Rectal smooth muscle tissue (tissue), 1 donor: ENCODE data around the gene HEATR5A.

Source experiments
- H3K27ac ChIP-seq: one replicate; pipeline ENCODE4 v1.7.0; 2013; ENCODE audit warnings: low read depth, low read length, inconsistent platforms
- H3K27me3 ChIP-seq: one replicate; pipeline ENCODE4 v1.7.0; 2013; ENCODE audit warnings: low read length; ENCODE audit not compliant: control insufficient read depth, insufficient read depth
- H3K36me3 ChIP-seq: one replicate; pipeline ENCODE4 v1.7.0; 2013; ENCODE audit warnings: low read length; ENCODE audit not compliant: control insufficient read depth, insufficient read depth
- H3K4me1 ChIP-seq: one replicate; pipeline ENCODE4 v1.7.0; 2013; ENCODE audit warnings: low read length; ENCODE audit not compliant: control insufficient read depth, insufficient read depth
- H3K4me3 ChIP-seq: one replicate; pipeline ENCODE4 v1.7.0; 2013; ENCODE audit warnings: low read length
- H3K9ac ChIP-seq: one replicate; pipeline ENCODE4 v1.7.0; 2013; ENCODE audit warnings: low read length

HEATR5A gene

DNA sequence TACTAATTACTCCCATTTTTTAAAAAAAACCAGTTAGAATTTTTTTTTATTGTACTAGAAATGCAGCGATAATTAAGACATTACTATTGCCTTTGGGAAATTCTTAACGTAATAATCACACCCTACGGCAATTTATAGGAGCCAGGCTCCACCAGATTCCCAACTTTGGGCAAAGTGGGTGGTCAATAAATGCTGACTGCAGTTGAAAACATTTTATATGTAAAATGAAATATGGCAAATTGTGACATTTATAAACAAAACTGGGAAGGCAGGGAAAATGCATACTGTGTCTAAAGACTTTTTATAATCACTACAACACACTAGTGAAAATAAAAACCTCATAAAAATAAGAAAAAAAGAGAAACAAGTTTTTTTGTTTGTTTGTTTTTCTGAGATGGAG lies 119.5 kb downstream of the HEATR5A start:
- no peak overlapping the region for H3K4me3 ChIP-seq
- H3K27ac ChIP-seq, result no peak overlapping the region
- H3K27me3 ChIP-seq, result no peaks in the 10 kb centered on the region
- H3K36me3 ChIP-seq, result peaks cover 13% of the 10 kb centered on the region
- no peak overlapping the region for H3K9ac ChIP-seq
- no peaks in the 10 kb centered on the region for H3K4me1 ChIP-seq

DNA sequence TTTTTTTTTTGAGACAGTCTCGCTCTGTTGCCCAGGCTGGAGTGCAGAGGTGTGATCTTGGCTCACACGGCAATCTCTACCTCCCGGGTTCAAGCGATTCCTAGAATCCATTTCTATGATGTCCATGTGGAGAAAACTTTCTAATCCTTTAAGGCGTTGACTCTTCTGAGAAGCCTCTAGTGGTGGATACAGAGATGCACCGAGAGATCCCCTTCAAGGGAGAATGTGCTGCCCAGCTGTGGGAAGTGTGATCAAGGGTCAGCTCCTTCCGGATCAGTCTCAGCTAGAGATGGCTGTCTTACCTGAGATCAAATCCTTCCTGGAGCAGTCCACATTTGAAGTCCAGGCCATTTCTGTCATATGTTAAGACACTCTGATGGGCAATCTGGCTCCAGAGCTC lies 120.1 kb downstream of the HEATR5A start:
- no peaks in the 10 kb centered on the region for H3K27me3 ChIP-seq
- H3K9ac ChIP-seq, result no peak overlapping the region
- peaks cover 11% of the 10 kb centered on the region for H3K36me3 ChIP-seq
- no peaks in the 10 kb centered on the region for H3K4me1 ChIP-seq
- H3K4me3 ChIP-seq, result no peak overlapping the region
- no peak overlapping the region for H3K27ac ChIP-seq

DNA sequence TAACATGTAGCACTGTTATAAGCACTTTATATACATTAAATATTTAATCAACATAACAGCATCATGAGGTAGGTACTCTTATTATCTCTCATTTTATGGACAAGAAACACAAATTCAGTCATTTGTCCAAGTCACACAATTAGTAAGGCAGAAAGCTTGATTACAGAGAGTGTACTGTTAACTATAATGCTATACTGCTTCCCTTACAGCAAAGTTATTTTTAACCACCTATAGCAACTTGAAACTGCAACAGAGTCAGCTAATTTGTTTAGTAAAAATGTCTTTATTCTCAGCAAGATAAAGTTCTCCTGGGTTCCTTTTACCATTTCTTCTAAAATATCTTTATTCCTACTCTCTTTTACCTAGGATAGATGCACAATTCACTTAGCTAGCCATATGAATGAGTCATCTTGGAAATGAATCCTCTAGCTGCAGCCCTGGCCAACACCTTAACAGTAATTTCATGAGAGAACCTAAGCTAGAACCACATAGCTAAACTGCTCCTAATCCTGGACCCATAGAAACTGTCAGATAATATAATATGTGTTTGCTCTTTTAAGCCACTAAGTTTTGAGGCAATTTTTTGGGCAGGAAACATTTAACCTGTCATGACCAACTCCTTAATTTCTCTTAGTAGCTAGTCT lies 122.5 kb downstream of the HEATR5A start:
- Histone ChIP-seq H3K9ac (no peak overlapping the region), H3K27ac (no peak overlapping the region), H3K27me3 (no peaks in the 10 kb centered on the region), H3K4me1 (no peaks in the 10 kb centered on the region), H3K36me3 (peaks cover 6% of the 10 kb centered on the region), H3K4me3 (no peak overlapping the region)

DNA sequence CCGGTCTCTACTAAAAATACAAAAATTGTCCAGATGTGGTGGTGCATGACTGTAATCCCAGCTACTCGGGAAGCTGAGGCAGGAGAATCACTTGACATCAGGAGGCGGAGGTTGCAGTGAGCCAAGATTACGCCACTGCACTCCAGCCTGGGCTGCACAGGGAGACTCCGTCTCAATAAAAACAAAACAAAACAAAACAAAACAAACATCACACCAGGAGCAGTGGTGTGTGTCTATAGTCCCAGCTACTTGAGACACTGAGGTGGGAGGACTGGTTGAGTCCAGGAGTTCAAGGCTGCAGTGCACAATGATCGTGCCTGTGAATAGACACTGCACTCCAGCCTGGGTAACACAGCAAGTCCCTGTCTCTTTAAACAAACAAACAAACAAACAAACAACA lies 123.2 kb downstream of the HEATR5A start:
- no peaks in the 10 kb centered on the region for H3K27me3 ChIP-seq
- H3K4me1 ChIP-seq, result no peaks in the 10 kb centered on the region

DNA sequence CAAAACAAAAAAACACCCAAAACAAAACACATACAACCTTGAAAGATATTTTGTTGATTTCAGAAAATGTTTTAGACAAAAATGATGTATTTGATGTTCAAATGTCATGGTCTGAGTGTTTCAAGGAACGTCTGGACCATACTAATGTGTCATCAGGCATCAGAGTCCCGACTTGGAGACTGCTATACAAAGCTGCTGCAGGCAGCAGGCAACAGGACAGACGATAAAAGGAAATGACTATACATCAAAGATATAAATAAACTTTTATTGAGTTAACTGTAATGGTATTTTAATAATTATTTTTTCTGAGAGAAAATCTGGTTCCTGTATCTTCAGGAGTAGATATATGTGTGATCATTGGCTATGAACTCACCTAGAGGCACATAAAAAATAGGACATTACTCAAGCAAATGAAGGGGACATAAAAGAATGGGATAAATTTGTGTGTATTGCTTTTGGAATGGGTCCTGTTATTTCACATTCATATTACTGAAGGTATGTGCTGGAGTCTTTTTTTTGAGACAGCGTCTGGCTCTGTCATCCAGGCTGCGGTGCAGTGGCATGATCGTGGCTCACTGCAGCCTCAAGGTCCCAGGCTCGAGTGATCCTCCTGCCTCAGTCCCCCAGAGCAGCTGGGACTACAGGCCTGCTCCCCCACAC lies 125.5 kb downstream of the HEATR5A start:
- H3K4me1 ChIP-seq, result no peaks in the 10 kb centered on the region
- H3K27ac ChIP-seq, result no peak overlapping the region
- no peaks in the 10 kb centered on the region for H3K36me3 ChIP-seq
- no peaks in the 10 kb centered on the region for H3K27me3 ChIP-seq
- no peak overlapping the region for H3K9ac ChIP-seq
- no peak overlapping the region for H3K4me3 ChIP-seq

More for the DNA sequence above, 123.2 kb downstream of the HEATR5A start:
- H3K9ac ChIP-seq, result no peak overlapping the region
- H3K27ac ChIP-seq, result no peak overlapping the region
- no peak overlapping the region for H3K4me3 ChIP-seq
- H3K36me3 ChIP-seq, result peaks cover 5% of the 10 kb centered on the region

DNA sequence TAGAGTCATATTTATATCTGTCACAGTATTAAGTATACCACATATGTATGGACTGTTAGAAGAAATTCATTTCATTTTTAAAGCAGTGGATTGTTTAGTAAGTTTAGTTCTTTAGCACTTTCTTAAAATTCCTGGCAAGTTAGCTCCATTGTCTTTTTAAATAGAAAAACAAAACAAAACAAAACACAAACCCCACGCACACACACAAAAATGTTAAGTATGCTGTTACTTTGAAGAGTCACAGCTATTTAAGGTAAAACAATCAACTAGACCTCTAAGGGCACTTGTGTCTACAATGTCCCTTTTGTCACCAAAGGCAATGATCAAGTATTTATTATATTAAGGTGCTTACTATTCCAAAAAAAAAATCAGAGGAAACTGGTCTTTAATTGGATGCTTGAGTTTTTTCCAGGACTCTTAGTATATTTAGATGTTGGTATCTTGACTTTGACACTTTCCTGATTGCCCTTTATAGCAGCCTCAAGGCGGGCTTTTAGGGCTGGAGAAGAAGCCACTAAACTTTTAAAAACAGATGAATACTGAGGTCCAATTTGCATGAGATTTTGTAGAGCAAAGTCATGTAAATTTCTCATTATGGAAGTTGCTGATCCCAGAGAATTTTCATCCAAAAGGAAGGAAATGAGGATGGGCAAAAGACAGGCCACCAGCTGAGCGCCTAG lies 127.3 kb downstream of the HEATR5A start:
- Histone ChIP-seq H3K4me3 (no peak overlapping the region), H3K27ac (no peak overlapping the region), H3K27me3 (no peaks in the 10 kb centered on the region), H3K36me3 (no peaks in the 10 kb centered on the region), H3K4me1 (no peaks in the 10 kb centered on the region), H3K9ac (no peak overlapping the region)

DNA sequence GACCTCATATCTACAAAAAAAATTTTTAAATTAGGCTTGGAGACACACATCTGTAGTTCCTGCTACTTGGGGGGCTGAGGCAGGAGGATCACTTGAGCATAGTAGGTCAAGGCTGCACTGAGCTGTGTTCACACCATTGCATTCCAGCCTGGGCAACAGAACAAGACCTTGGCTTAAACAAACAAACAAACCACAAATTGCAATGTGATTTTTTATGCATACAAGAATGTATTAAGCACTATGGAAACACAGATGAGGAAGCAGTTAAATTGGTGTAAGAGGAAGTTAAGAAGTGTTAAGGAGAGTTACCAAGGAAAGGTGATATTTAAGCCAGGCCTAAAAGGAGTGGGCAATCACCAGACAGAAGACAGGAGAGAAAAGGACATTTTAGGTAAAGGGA lies 129.1 kb downstream of the HEATR5A start:
- H3K4me1 ChIP-seq, result no peaks in the 10 kb centered on the region
- no peak overlapping the region for H3K27ac ChIP-seq
- no peaks in the 10 kb centered on the region for H3K27me3 ChIP-seq
- no peak overlapping the region for H3K9ac ChIP-seq
- no peaks in the 10 kb centered on the region for H3K36me3 ChIP-seq
- H3K4me3 ChIP-seq, result no peak overlapping the region

DNA sequence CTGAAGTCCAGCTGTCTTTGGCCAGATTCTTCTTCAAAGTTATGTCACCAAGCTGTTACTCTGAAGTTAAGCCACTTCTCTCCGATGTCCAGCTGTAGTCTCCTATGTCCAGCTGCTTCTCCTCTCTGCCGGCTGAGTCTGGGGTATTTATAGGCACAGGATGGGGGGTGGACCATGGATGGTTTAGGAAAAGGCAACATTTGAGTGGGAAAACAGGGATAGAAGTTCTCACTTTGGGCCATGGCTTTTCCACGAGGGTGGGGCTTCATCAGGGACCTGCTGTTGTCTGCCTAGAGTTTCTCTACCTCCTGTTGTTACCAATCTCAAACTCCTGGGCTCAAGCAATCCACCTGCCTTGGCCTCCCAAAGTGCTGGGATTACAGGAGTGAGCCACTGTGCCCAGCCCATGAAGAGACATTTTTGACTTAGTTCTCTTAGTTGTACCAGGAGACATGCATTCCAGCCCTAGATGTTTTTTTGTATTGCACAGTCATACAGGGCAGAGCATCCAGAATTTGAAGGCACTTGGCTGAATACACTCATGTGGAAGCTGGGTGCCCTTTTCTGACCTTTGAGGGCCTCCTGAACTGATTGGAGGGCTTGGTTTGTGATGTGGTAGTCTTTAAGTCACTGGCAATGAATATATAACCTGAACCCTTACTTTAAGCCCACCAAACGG lies 132.9 kb downstream of the HEATR5A start:
- H3K9ac ChIP-seq, result no peak overlapping the region
- no peaks in the 10 kb centered on the region for H3K27me3 ChIP-seq
- H3K36me3 ChIP-seq, result no peaks in the 10 kb centered on the region
- no peak overlapping the region for H3K27ac ChIP-seq
- H3K4me3 ChIP-seq, result no peak overlapping the region
- H3K4me1 ChIP-seq, result no peaks in the 10 kb centered on the region

DNA sequence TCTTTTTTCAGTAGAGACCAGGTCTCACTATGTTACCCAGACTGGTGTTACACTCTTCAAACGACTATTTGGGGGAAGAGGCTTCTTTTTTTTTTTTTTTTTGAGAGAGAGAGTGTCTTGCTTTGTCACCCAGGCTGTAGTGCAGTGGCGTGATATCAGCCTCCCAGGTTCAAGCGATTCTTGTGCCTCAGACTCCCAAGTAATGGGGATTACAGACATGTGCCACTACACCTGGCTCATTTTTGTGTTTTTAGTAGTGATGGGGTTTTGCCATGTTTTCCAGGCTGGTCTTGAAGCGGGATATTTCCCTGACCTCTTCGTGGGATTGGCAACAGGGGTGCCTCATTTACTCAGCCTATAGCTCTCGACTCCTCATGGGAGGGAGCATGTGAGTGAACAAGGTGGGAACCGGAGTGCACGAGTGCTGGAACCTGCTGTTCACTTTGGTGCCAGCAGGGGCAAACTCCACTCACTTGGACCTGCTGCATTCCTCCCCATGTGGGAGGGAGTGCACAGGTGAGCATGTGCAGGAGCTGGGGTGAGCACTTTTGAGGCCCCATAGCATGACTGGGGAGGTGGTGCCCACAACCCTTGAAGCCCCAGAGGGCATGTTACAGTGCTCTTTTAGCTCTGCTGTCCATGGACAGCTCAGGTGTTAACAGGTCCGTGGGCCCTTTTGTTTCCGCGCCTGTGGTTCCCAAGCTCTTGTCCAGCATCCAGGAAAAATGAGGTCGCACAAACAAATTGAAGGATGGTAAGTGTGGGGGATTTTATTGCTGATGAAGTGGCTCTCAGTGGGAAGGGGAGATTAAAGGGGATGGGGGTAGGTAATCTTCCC lies 133.7 kb downstream of the HEATR5A start:
- Histone ChIP-seq H3K4me3 (no peak overlapping the region), H3K36me3 (no peaks in the 10 kb centered on the region), H3K9ac (no peak overlapping the region), H3K4me1 (no peaks in the 10 kb centered on the region), H3K27me3 (no peaks in the 10 kb centered on the region), H3K27ac (no peak overlapping the region)

DNA sequence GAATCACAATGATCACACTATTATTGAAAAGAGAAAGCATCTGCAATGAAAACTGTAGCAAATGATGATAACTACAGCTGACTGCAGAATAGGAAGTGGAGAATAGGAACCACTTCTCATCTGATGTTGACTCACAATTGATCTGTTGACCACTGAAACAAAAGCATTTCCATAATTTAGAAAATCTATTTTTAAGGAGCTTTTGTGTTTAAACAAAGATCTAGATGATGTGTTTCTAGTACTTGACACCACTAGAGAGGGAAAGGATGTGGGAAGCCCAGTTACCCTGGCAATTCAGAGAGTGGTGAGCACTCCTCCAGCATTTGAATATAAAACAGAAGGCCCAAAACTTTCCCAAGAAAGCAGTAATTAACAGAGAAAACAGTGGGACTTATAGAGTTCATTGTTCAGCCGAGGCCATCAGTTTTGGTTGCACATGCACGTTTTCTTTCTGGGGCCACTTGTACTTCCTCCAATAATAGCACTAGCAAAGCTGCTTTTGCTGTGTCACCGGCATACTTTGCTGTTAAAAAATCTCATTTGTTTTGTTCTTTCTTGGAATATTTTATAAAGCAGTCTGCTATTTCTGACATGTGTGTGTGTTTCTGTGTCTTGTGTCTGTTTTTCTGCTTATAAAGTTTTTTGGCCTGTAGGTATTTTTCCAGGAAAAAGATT lies 136.6 kb downstream of the HEATR5A start:
- Histone ChIP-seq H3K27ac (no peak overlapping the region), H3K4me3 (no peak overlapping the region), H3K36me3 (no peaks in the 10 kb centered on the region), H3K9ac (no peak overlapping the region), H3K4me1 (no peaks in the 10 kb centered on the region), H3K27me3 (no peaks in the 10 kb centered on the region)

DNA sequence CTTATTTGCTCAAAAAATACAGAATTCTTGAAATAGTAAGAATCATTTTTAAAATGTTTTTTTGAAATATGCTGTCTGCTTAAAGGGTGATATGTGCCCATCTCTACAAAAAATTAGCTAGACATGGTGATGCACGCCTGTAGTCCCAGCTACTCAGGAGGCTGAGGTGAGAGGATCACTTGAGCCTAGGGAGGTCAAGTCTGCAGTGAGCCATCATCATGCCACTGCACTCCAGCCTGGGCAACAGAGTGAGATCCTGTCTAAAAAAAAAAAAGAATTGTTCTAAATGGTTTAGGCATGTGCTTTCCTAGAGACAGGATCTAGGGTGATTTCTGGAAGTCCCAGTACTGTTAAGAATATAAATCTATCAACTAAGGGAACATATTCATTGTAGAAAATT lies 137.2 kb downstream of the HEATR5A start:
- Histone ChIP-seq H3K27me3 (no peaks in the 10 kb centered on the region), H3K4me1 (no peaks in the 10 kb centered on the region), H3K9ac (no peak overlapping the region), H3K27ac (no peak overlapping the region), H3K36me3 (no peaks in the 10 kb centered on the region), H3K4me3 (no peak overlapping the region)
